GM18526 (cell line): ENCODE measurements around the gene GATA1.

Experiments used
- POLR2A ChIP-seq: IDR thresholded peaks from 3 replicates; pipeline ENCODE4 v1.6.1; 2011; ENCODE audit not compliant: insufficient read length; ENCODE audit errors: extremely low read depth

GATA1 gene

GRCh38 chrX:48818866-48819265 is 32.5 kb downstream of the GATA1 start:
- TF ChIP-seq POLR2A = no peak

DNA sequence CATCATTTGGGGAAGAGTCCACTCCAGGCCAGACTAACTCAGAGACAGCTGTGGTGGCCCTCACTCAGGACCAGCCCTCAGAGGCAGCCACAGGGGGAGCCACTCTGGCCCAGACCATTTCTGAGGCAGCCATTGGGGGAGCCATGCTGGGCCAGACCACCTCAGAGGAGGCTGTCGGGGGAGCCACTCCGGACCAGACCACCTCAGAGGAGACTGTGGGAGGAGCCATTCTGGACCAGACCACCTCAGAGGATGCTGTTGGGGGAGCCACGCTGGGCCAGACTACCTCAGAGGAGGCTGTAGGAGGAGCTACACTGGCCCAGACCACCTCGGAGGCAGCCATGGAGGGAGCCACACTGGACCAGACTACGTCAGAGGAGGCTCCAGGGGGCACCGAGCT is 36.7 kb downstream of the GATA1 start:
- TF ChIP-seq POLR2A = no peak

GRCh38 chrX:48824066-48824465 is 37.7 kb downstream of the GATA1 start:
- TF ChIP-seq POLR2A = no peak

GRCh38 chrX:48826135-48826875 is 39.9 kb downstream of the GATA1 start, which contains the start of gene ERAS:
TSS of gene ERAS (plus strand) at chrX:48826513. CDS start at chrX:48829124, 2,611 bp downstream.
- no peak for TF ChIP-seq POLR2A

DNA sequence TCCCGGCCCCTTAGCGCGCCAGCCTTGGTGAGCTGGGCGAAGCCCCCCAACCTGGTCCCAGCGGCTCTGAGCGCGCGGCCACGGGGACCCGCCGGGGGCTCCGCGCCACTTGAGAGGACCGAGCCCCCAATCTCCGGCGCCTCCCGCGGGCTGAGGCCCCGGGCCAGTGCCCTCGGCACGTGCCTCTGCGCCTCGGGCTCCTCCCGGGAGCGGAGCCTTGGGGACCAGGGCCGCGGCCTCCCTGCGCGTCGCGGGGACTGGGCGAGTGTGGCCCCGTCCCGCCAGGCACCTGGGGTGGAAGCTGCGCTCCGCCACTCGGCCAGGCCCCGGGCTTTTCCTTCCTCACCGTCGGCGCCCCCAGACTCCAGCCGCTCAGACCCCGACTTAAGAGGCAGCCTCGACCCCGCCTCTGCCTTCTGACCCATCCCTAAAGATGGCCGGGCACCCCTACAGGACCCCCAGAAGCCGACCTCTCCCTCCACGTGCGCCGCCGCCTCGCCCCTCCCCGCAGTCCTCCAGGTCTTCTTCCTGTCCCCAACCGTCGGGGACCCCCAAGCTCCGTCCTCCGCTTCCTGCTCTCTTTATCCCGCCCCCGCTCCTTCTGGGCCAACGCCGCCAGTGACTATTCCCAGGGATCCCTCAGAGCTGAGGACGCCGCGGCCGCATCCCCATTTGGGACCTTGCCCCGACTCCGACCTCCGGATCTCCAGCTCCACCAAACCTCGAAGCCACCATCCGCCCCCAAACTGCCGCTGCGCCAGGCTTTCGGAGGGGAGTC is 40.7 kb downstream of the GATA1 start:
- TF ChIP-seq POLR2A = no peak

DNA sequence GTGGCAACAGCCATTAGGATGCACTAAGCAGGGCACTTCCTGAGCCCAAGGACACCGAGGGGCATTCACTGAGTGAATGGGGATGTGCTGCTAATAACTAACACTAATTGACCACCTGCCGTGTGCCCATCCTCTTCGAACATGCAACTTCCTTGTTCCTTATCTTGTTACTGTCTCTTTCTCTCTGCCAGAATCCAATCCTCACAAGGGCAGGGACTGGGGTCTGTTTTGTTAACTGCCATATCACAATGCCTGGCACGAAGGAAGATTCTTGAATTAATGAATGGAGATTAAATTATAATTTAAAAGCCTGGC is 41.2 kb downstream of the GATA1 start:
- no peak for TF ChIP-seq POLR2A

DNA sequence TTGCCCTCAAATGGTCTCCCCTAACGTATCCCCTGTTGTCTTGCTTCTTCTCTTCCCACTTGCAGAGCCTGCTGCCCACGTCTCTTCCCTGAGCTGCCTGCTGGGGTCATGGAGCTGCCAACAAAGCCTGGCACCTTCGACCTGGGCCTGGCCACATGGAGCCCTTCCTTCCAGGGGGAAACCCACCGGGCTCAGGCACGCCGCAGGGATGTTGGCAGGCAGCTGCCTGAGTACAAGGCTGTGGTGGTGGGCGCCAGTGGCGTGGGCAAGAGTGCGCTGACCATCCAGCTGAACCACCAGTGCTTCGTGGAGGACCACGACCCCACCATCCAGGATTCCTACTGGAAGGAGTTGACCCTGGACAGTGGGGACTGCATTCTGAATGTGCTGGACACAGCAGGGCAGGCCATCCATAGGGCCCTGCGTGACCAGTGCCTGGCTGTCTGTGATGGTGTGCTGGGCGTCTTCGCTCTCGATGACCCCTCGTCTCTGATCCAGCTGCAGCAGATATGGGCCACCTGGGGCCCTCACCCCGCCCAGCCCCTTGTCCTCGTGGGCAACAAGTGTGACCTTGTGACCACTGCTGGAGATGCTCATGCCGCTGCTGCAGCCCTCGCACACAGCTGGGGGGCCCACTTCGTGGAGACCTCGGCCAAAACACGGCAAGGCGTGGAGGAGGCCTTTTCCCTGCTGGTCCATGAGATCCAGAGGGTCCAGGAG is 42.8 kb downstream of the GATA1 start:
- no peak for TF ChIP-seq POLR2A

DNA sequence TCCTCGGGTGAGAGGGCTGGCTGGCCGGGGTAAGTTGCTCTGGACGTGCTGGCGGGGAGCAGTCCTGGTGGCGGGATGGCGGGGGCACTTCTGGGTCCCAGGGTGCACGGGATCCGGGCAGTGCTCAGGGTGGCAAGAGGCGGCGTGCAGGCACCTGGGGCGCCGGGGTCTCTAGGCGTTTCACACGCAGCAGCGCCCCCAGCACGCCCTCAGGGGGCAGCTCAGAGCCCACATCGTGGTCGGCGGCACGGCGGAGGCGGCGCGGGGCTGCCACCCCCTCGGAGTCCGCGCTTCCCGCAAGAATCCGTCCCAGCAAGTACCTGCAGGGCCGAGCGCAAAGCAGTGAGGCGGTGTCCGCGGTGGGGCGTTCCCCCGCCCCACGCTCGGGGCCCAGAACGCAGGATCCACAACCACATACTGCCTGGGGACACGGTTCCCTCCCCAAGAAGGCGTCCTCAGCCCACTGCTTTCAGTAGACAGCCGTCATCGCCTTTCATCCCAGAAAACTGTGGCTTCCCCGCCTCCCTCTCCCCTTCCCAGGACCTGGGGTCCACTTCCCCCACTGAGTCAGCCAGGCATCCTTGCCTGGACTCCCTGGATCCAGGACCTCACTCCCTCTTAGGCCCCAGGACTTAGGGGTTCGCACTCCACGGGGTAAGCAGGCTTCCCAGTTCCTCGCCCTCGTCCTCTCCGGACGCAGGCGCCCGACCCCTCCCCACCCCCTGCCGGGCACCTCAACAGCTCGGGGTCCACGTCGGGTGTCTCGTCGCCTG is 44.9 kb downstream of the GATA1 start:
- TF ChIP-seq POLR2A = no peak

- TF ChIP-seq POLR2A = no peak
Measured at GRCh38 chrX:48831909-48832291, 45.5 kb downstream of the GATA1 start.

DNA sequence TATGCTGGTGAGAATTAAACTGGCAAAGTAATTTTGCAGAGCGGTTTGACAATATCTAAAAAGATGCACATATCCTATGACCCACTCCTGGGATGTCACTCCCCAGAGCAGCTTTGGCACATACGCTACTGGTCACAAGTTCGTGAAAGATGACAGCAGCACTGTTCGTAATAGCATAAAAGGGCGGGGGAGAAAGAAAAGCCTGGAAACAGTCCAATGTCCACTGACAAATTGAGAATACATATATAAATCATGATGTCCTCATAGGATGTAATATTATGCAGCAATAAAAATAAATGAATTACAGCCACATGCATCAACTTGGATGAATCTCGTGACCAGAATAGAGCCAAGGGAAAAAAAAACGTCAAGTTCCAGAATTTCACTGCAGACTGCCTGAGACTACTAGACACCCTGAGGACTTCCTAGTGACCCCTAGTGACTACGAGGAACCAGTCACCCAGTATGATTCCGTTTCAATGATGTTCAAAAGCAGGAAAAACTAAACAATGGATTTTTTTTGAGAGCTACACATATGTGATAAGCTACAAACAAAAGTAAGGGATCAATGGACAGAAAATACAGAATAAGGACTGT is 47.2 kb downstream of the GATA1 start:
- TF ChIP-seq POLR2A = no peak

- no peak for TF ChIP-seq POLR2A
Measured at GRCh38 chrX:48834383-48834709, 48.0 kb downstream of the GATA1 start.

DNA sequence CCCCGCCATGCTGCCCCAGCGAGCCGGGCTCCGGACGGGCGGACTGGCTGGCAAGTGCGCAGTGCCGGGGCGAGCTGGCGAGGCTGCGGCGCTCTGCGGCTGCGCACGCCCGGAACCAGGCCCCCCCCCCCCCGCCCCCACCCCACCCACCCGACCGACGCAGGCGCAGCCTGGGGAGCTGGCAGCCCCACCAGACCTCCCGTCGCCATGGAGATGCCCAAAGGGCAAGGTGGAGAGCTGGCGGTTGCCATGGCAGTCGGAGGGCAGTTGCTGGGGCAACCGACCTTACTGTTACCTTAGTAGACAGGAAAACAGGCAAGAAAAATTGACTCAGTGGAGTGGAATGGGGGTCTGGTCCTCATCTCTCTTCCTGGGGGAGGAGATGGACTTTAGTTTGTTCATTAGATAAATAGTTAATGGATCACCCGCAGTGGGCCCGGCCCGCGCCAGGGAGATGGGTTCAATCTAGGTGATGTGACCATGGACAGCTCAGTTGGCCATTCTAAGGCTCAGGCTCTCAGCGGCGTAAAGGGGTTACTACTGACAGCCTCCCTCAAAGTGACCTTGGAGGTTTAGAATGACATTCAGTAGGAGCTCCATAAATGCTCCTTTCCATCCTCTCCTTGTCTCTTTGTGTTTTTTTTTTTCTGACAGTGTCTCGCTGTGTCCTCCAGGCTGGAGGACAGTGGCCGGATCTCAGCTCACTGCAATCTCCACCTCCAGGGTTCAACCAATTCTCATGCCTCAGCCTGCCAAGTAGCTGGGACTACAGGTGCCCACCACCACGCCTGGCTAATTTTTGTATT is 49.3 kb downstream of the GATA1 start, which contains the start of gene PCSK1N:
Gene PCSK1N, minus strand, starts transcription at position 87 of the 806 bp plus-strand sequence. Its CDS starts 78 bp downstream, at position 9.
- TF ChIP-seq POLR2A = no peak

GRCh38 chrX:48839686-48840085 is 53.3 kb downstream of the GATA1 start:
- TF ChIP-seq POLR2A = no peak
